Stimulated activated naive CD8-positive, alpha-beta T cell treated with anti-CD3 and anti-CD28 coated beads, Interleukin-15, amount 100 ng/mL, for 72 hours (primary cell): ENCODE results near the gene LMF2.
A peak's percentile ranks its signal among the peaks of the same experiment; 100 is the strongest.

Source experiments
- ATAC-seq: fragments of 150-1000 bp; cut with Tn5 transposase; 2 replicates; pipeline ENCODE4 v1.10.0; 2021; ENCODE audit warnings: mild to moderate bottlenecking, moderate library complexity
- DNase-seq, 2 donors: peaks; one replicate each; pipeline ENCODE4 v3.0.0; 2021 to 2022
- H3K27ac Mint-ChIP-seq, 2 donors: one replicate each; pipeline ENCODE4 v1.8.0; 2022; ENCODE audit warnings: mild to moderate bottlenecking in 2 of 2, mixed read lengths in 2 of 2, moderate library complexity in 2 of 2
- H3K27me3 Mint-ChIP-seq: one replicate; pipeline ENCODE4 v1.8.0; 2022; ENCODE audit warnings: mixed read lengths
- H3K4me1 Mint-ChIP-seq: one replicate; pipeline ENCODE4 v1.8.0; 2022; ENCODE audit warnings: mild to moderate bottlenecking, mixed read lengths
- H3K4me3 Mint-ChIP-seq, 2 donors: one replicate each; pipeline ENCODE4 v1.8.0; 2022; ENCODE audit warnings: mild to moderate bottlenecking in 2 of 2, mixed read lengths in 2 of 2, moderate library complexity in 1 of 2
- H3K9me3 Mint-ChIP-seq, 2 donors: one replicate each; pipeline ENCODE4 v1.8.0; 2022; ENCODE audit warnings: mixed read lengths in 2 of 2

LMF2 gene

DNA sequence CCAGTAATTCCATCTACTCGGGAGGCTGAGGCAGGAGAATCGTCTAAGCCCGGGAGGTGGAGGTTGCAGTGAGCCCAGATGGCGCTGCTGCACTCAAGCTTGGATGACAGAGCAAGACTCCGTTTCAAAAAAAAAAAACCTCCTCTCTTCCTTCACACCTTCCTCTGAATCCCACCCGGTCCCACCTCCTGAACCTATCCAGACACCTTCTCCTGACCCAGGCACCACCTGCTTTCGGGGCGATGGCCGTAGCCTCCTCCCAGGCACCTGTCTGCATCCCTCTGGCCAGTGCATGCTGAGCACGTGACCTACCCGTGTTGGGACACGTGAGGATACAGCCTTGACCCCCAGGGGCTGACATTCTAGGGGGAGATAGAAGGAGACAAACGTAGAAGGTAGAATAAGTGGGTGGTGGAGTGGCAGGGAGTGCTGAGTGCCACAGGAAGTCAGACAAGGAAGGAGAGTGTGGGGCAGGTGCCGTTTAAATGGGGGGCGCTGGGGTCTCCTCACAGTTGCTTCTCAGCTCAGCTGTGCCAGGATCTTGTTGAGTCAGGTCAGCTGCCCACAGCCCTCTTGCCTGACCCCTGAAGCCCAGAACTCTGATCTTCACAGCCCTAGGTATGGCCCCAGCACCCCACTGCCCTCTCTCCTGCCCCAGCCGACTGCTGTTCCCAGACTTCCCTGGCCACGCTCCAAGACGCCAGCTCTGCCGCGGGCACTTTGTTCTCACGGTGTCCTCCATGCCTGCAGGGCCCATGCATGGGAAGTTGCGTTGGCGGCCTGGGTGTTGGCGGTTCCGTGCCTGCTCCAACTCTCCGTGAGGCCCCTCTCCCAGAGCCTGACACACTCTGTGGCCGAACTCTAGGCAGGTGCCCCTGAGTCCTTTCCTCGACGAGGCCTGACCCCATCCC, 22.0 kb downstream of the LMF2 start:
- ATAC-seq = no peak
- no peak overlapping the region for H3K27ac Mint-ChIP-seq
- H3K4me1 Mint-ChIP-seq = peaks cover 31% of the 10 kb centered on the region
- DNase-seq = no peak
- H3K9me3 Mint-ChIP-seq = no peaks in the 10 kb centered on the region
- peaks cover 16% of the 10 kb centered on the region for H3K27me3 Mint-ChIP-seq
- no peak overlapping the region for H3K4me3 Mint-ChIP-seq

DNA sequence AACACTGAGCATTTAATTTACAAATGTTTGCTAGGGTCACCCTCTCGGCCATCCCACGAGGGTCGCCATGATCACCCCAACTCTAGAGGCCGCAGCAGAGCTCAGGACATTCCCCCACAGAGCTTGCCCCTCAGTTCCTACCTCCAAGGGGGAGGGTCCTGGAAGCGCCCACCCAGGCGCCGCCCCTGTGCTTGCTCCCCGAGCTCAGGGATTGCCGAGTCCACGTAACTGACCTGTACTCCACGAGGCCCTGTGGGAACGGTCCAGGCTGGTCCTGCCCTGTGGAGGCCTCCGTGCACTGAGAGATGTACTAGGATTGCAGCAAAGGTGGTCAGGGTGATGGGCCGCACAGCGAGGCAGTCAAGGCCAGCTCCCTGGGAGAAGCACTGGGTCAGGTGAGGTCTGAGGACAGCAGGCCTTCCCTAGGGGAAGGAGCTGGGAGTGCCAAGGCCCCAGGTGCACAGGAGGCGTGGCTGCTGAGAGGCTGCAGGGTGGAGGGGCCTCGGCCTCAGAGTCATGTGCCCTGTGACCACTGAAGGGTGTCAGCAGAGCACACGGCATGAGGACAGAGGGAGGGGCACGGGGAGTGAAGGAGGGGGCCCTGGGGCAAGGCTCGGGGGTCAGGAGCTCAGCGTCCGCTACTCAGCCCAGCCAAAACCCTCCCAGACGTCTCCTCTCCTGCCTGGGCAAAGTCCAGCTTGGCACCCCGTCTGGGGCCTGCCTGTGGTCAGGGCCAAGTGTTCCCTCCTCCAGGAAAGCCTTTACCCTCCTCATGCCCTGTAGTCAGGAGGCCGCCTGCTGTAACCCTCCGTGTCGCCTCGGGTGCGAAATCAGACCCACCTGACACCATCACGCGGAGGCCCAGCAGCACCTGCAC, 23.3 kb downstream of the LMF2 start:
- DNase-seq (no peak), ATAC-seq (no peak)
- peaks cover 27% of the 10 kb centered on the region for H3K27me3 Mint-ChIP-seq
- H3K4me3 Mint-ChIP-seq = no peak overlapping the region
- no peaks in the 10 kb centered on the region for H3K9me3 Mint-ChIP-seq
- peak overlapping the region in 1 of 2 donors; percentile 74 for H3K27ac Mint-ChIP-seq
- peaks cover 37% of the 10 kb centered on the region for H3K4me1 Mint-ChIP-seq

GRCh38 chr22:50483556-50483955, 23.9 kb downstream of the LMF2 start:
- H3K27ac Mint-ChIP-seq = no peak overlapping the region
- H3K9me3 Mint-ChIP-seq = no peaks in the 10 kb centered on the region
- no peak for ATAC-seq
- no peak for DNase-seq
- H3K27me3 Mint-ChIP-seq = peaks cover 27% of the 10 kb centered on the region
- no peak overlapping the region for H3K4me3 Mint-ChIP-seq
- peaks cover 37% of the 10 kb centered on the region for H3K4me1 Mint-ChIP-seq

DNA sequence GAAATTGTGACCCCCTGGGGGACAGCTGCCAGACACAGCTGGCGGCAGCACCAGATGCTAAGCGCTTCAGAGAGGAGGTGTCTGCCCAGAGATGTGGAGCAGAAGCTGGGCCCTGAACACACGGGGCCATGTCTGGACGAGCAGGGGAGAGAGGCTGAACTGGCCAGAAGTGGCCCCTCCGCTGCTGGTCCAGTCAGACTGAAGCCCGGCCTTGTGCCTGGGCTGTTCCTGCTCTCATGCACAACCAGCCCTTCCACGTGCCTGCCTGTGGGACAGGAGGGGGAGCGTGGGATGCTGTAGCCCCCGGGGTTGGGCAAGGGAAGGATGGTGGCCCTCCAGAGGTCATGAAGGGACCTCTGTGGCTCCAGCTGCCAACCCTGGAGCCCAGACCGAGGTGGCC, 24.4 kb downstream of the LMF2 start:
- H3K27me3 Mint-ChIP-seq = peaks cover 27% of the 10 kb centered on the region

DNA sequence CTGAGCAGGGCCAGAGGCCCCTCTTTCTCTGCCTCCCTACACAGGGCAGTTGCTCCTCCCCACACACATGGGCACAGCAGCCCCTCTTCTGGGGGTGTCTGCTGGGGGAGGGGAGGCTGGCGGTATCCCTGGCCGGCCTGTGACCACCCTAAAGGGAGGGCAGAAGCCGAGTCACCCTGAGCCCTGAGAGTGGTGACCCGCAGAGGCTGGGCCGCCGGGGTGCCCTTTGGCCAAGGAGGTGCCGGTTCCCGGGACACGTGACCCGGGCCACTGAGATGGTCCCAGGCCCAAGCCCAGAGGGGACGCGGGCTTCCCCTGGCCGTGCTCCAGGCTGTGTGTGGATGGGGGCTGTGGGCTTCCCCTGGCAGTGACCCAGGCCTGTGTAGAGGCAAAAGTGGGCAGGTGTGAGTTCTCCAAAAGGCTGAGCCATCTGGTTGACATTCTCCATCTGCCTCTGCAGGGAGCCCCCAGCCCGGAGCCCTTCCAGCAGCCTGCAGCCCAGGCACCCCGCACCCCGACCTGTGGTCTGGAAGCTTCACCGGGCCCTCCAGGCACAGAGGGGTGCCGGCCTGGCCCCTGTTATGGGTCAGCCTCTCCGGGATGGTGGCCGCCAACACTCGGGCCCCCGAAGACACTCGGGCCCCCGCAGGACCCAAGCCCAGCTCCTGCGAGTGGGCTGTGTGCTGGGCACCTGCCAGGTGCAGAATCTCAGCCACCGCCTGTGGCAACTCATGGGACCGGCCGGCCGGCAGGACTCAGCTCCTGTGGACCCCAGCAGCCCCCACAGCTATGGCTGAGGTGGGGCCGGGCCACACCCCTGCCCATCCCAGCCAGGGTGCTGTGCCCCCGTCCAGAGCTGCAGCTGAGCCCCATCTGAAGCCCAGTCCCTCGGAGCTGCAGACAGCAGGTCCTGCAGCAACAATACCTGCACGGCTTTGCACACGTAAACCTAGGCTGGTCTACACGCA, 25.1 kb downstream of the LMF2 start:
- H3K27me3 Mint-ChIP-seq = peaks cover 27% of the 10 kb centered on the region
- DNase-seq (no peak), ATAC-seq (peak; percentile 2)
- H3K27ac Mint-ChIP-seq = peak overlapping the region; percentile 88 to 95
- no peaks in the 10 kb centered on the region for H3K9me3 Mint-ChIP-seq
- peak overlapping the region; percentile 86 to 94 for H3K4me3 Mint-ChIP-seq
- peaks cover 37% of the 10 kb centered on the region for H3K4me1 Mint-ChIP-seq

More for the DNA sequence above, 24.4 kb downstream of the LMF2 start:
- H3K4me1 Mint-ChIP-seq = peaks cover 37% of the 10 kb centered on the region
- no peak for ATAC-seq
- H3K4me3 Mint-ChIP-seq = peak overlapping the region; percentile 45 to 94
- peak overlapping the region in 1 of 2 donors; percentile 42 for H3K27ac Mint-ChIP-seq
- no peaks in the 10 kb centered on the region for H3K9me3 Mint-ChIP-seq
- DNase-seq = no peak

GRCh38 chr22:50481440-50482106, 25.9 kb downstream of the LMF2 start, which contains the start of gene ADM2:
Gene ADM2 (plus strand): TSS chr22:50481543. CDS start chr22:50481848, 305 bp downstream.
- Mint-ChIP-seq H3K4me1 (peaks cover 42% of the 10 kb centered on the region), H3K27ac (peak within 1 kb of the TSS; percentile 88 to 95), H3K4me3 (peak within 1 kb of the TSS; percentile 86 to 94), H3K27me3 (peaks cover 27% of the 10 kb centered on the region), H3K9me3 (no peaks in the 10 kb centered on the region)
- ATAC-seq (peak; percentile 84), DNase-seq (peak; percentile 64 to 68)

DNA sequence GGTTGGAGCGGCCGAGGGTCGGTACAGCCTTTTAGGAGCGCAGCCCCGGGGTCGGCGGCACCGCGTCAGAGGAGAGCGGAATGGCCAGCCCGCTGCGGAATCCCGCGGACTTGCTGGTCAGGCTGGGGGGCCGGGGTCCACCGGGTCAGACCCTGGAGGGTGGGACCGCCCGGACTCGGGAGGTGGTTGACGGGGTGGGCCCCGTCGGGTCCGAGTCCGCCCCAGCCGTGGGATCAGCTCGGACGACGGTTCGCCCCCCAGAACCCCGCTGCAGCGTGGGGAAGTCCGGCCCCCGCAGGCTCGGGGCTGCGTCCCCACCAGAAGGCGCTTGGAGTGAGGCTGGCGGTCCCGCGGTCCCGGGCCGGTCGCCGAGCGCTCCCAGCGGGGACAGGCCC, 26.5 kb downstream of the LMF2 start:
- no peak for ATAC-seq
- peak overlapping the region; percentile 58 to 75 for H3K4me3 Mint-ChIP-seq
- no peak for DNase-seq
- peaks cover 38% of the 10 kb centered on the region for H3K4me1 Mint-ChIP-seq
- H3K9me3 Mint-ChIP-seq = no peaks in the 10 kb centered on the region
- H3K27me3 Mint-ChIP-seq = peaks cover 22% of the 10 kb centered on the region
- H3K27ac Mint-ChIP-seq = peak overlapping the region in 1 of 2 donors; percentile 74

GRCh38 chr22:50479721-50480120, 27.8 kb downstream of the LMF2 start:
- no peak for DNase-seq
- Mint-ChIP-seq H3K4me1 (peaks cover 37% of the 10 kb centered on the region), H3K27ac (no peak overlapping the region), H3K9me3 (no peaks in the 10 kb centered on the region), H3K27me3 (peaks cover 15% of the 10 kb centered on the region), H3K4me3 (peak overlapping the region in 1 of 2 donors; percentile 69)
- ATAC-seq = no peak

DNA sequence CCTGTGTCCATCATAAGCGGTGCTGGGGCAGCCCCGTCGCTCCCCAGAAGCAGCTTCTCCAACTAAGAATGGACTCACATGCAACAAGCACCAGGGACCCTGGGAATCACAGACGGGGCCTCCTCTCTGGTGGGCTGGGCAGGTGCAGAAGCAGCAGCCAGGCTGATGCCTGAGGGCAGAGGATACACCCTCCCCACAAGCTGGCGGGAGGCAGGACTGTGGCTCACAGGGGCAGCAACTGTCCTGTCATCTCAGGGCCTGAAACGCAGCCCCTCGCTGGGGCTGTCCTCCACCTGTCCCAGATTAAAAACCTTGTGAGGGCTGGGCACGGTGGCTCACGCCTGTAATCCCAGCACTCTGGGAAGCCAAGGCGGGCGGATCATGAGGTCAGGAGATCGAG, 29.6 kb downstream of the LMF2 start:
- peaks cover 15% of the 10 kb centered on the region for H3K27me3 Mint-ChIP-seq
- no peak for DNase-seq
- H3K4me1 Mint-ChIP-seq = peaks cover 40% of the 10 kb centered on the region
- H3K27ac Mint-ChIP-seq = no peak overlapping the region
- no peak for ATAC-seq
- no peak overlapping the region for H3K4me3 Mint-ChIP-seq
- no peaks in the 10 kb centered on the region for H3K9me3 Mint-ChIP-seq

DNA sequence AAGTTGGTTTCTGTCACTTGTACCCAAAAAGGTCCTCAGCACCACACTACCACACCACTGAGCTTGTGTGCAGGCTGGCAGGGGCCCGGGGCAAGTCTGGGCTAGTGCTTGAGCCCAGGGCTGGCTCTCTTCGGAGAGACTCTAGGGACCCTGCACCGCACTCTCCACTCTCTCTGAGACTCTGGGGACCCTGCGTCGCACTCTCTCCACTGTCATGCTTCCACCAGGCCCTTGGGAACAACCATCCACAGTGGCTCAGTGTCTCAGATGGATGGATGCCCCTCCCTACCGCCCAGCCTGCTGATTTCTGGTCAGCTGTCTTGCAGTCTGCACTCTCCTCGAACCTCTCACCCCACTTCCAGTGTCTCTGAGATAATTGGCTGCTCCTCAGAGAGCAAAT, 30.6 kb downstream of the LMF2 start:
- Mint-ChIP-seq H3K27me3 (peaks cover 15% of the 10 kb centered on the region), H3K27ac (peak overlapping the region in 1 of 2 donors; percentile 55), H3K9me3 (no peaks in the 10 kb centered on the region), H3K4me1 (peaks cover 47% of the 10 kb centered on the region), H3K4me3 (peak overlapping the region in 1 of 2 donors; percentile 16)
- ATAC-seq (no peak), DNase-seq (no peak)

GRCh38 chr22:50475652-50476002, 31.9 kb downstream of the LMF2 start:
- H3K27ac Mint-ChIP-seq = peak overlapping the region in 1 of 2 donors; percentile 39
- no peaks in the 10 kb centered on the region for H3K9me3 Mint-ChIP-seq
- H3K4me3 Mint-ChIP-seq = peak overlapping the region; percentile 76 to 77
- DNase-seq (no peak), ATAC-seq (no peak)
- H3K27me3 Mint-ChIP-seq = peaks cover 12% of the 10 kb centered on the region
- H3K4me1 Mint-ChIP-seq = peaks cover 60% of the 10 kb centered on the region

- peaks cover 6% of the 10 kb centered on the region for H3K27me3 Mint-ChIP-seq
- peak; percentile 70 for ATAC-seq
- H3K4me3 Mint-ChIP-seq = peak within 1 kb of the TSS; percentile 91 to 98
- no peaks in the 10 kb centered on the region for H3K9me3 Mint-ChIP-seq
- peak; percentile 87 to 89 for DNase-seq
- peaks cover 60% of the 10 kb centered on the region for H3K4me1 Mint-ChIP-seq
- H3K27ac Mint-ChIP-seq = peak within 1 kb of the TSS; percentile 51 to 92
Measured at GRCh38 chr22:50474710-50475651, 32.5 kb downstream of the LMF2 start, which contains the start of gene SBF1. Gene SBF1 (minus strand): TSS chr22:50475035. CDS start chr22:50474840, 195 bp downstream.

- Mint-ChIP-seq H3K4me3 (peak overlapping the region; percentile 91 to 98), H3K27me3 (no peaks in the 10 kb centered on the region), H3K4me1 (peaks cover 65% of the 10 kb centered on the region), H3K27ac (peak overlapping the region; percentile 31 to 92), H3K9me3 (no peaks in the 10 kb centered on the region)
- ATAC-seq (no peak), DNase-seq (peak; percentile 46 to 64)
Measured at GRCh38 chr22:50473855-50474671, 33.4 kb downstream of the LMF2 start.
